ENCODE results near the gene KRT40.

The KRT40 gene

DNA sequence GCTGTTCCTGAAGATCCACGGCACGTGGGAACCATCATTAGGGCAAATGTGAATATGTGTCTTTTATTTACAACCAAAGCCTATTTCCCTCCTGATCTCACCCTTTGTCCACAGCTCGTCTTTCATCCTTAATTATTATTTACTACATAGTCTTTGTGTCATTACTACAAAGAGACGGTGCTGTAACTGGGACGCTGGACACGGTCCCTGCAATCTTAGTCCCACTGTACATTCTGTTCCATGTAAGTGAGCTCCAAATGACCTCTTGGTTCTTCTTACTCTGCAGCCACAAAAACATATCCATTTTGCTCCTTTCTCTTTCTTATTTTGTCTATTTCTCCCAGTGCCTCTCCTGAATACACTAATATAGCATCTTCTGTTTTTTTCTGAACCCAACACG lies 34.0 kb downstream of the KRT40 start:
- DNase-seq, result no peak

- no peak for DNase-seq
Observed at GRCh38 chr17:40949418-40949817, 34.7 kb downstream of the KRT40 start.

GRCh38 chr17:40947929-40948328 lies 36.2 kb downstream of the KRT40 start:
- no peak for DNase-seq

DNA sequence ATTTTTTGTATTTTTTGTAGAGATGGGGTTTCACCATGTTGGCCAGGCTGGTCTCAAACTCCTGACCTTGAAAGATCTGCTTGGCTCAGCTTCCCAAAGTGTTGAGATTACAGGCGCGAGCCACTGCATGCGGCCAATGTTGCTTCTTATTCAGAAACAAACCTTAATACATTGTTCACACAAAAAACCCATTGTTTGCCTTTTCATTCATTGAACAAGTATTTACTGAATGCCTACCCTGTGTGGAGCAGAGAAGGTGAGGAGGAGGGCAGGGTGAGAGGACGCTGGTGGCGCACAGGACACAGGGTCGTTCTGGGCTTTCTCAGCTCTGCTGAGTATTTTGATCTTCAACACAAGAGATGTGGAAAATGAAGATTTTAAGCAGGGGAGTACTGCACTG lies 38.7 kb downstream of the KRT40 start:
- no peak for DNase-seq

DNA sequence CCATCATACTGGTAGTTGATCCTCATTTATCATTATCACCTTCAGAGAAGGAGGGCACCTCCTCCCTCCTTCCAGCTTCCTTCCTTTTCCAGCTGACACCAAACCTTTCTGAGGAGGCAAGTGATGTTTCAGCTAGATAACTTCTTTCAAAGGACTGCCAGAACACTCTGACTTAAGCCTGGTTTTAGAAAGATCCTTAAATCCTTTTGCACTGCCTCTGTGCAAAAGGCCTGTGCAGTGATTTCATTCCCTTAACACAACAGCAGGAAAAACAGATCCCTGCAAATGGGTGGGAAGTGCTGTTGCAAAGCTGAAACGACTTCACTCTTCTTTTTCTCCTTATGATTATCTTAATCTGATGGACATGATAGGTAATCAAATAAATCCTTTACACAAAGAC lies 39.6 kb downstream of the KRT40 start:
- no peak for DNase-seq

DNA sequence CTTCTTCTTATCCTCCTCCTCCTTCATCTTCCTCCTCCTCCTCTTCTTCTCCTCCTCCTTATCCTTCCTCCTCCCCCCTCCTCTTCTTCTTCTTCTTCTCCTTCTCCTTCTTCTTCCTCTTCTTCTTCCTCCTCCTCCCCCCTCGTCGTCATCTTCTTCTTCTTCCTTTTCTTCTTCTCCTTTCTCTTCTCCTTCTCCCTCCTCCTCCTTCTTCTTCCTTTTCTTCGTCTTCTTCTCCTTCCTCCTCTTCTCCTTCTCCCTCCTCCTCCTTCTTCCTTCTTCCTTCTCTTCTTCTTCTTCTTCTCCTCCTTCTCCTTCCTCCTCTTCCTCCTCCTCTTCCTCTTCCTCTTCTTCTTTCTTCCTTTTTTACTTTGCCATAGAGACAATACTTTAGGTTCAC lies 41.6 kb downstream of the KRT40 start:
- no peak for DNase-seq

- no peak for DNase-seq
Observed at GRCh38 chr17:40940266-40940665, 43.9 kb downstream of the KRT40 start.

GRCh38 chr17:40938981-40939380 lies 45.1 kb downstream of the KRT40 start:
- no peak for DNase-seq

- DNase-seq, result no peak
Observed at GRCh38 chr17:40937384-40937819, 46.7 kb downstream of the KRT40 start, which contains the start of gene KRT23. Gene KRT23, minus strand, starts transcription at chr17:40937646. Its CDS starts 1,043 bp downstream, at chr17:40936603.

GRCh38 chr17:40936976-40937375 lies 47.1 kb downstream of the KRT40 start:
- no peak for DNase-seq

DNA sequence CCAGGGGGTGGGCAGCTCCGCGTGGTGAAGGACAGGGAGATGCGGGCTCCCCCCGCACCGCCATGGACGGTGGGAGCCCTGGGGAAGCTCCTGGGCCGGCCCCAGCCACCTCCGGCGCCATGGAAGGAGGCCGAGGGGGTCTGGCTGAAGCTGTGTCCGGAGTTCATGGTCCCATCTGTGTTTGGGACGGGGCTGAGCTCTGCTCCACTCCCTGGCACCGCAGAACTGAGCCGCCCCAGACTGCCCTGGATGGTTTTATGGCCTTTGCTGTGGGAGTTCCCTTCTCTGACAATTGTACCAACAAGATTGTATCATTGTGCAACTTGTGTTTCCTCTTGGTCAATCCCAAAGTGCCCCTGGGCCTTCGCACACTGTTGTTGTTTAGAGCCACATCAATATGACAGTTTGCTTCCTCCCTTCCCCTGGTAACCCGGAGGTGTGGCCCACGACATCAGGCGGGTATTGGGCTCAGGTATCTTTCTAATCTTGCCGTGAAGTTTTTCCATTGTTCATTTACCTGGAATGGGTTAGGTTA lies 47.6 kb downstream of the KRT40 start:
- no peak for DNase-seq

- no peak for DNase-seq
Observed at GRCh38 chr17:40935624-40936023, 48.5 kb downstream of the KRT40 start.

GRCh38 chr17:40932608-40933007 lies 51.5 kb downstream of the KRT40 start:
- DNase-seq, result no peak

DNA sequence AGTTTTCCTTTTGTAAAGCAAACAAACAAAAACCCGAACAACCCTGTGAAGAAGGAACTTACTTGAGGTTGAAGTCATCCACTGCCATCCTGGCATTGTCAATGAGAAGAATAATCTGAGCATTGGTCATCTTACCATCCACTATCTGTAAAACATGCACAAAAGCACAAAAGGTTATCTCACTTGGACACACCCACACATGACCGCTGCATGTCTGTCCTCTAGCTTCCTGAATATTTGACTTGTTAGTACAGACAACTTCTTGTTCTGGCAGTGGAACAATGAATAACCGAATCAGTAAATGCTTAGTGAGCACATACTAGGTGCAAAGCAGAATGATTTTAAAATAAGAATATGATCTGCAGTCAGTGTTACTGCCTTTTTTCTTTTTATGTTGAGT lies 52.8 kb downstream of the KRT40 start:
- DNase-seq, result no peak
